Cortex of kidney (tissue), 1 donor: ENCODE measurements around the gene TLR2.

Source experiments
- DNase-seq: peaks from one replicate; lab custom pipeline; 2025; lab: John Stamatoyannopoulos, UW

TLR2 gene

GRCh38 chr4:153684182-153684970 lies at the start of gene TLR2:
Gene TLR2, plus strand, starts transcription at chr4:153684280. Its CDS starts 18,628 bp downstream, at chr4:153702908.
- peak; percentile 8 for DNase-seq

GRCh38 chr4:153634738-153635353 lies 49.2 kb upstream of the TLR2 start:
- DNase-seq: no peak

- no peak for DNase-seq
Measured at GRCh38 chr4:153635846-153636245, 48.2 kb upstream of the TLR2 start.

GRCh38 chr4:153637201-153637600 lies 46.9 kb upstream of the TLR2 start:
- DNase-seq: no peak

GRCh38 chr4:153638011-153638410 lies 46.1 kb upstream of the TLR2 start:
- DNase-seq: no peak

GRCh38 chr4:153638999-153639398 lies 45.1 kb upstream of the TLR2 start:
- no peak for DNase-seq

GRCh38 chr4:153639833-153640802 lies 44.0 kb upstream of the TLR2 start:
- no peak for DNase-seq

GRCh38 chr4:153641532-153641931 lies 42.5 kb upstream of the TLR2 start:
- no peak for DNase-seq

GRCh38 chr4:153643406-153644383 lies 40.4 kb upstream of the TLR2 start:
- DNase-seq: no peak

- DNase-seq: no peak
Measured at GRCh38 chr4:153645183-153645582, 38.9 kb upstream of the TLR2 start.

GRCh38 chr4:153646261-153646660 lies 37.8 kb upstream of the TLR2 start:
- no peak for DNase-seq

GRCh38 chr4:153646978-153647377 lies 37.1 kb upstream of the TLR2 start:
- no peak for DNase-seq

GRCh38 chr4:153647975-153648374 lies 36.1 kb upstream of the TLR2 start:
- DNase-seq: no peak

GRCh38 chr4:153649572-153649991 lies 34.5 kb upstream of the TLR2 start:
- DNase-seq: no peak

GRCh38 chr4:153651116-153651515 lies 33.0 kb upstream of the TLR2 start:
- no peak for DNase-seq

- no peak for DNase-seq
Measured at GRCh38 chr4:153651587-153651986, 32.5 kb upstream of the TLR2 start.

- DNase-seq: no peak
Measured at GRCh38 chr4:153652051-153652784, 31.9 kb upstream of the TLR2 start.

- DNase-seq: no peak
Measured at GRCh38 chr4:153655002-153655541, 29.0 kb upstream of the TLR2 start.

GRCh38 chr4:153655928-153656327 lies 28.2 kb upstream of the TLR2 start:
- DNase-seq: no peak

- DNase-seq: no peak
Measured at GRCh38 chr4:153661215-153661822, 22.8 kb upstream of the TLR2 start.
